Tibial artery (tissue), 4 donors: ENCODE results near the gene CTNNA3.
"Not testable (repeated sequence)": the region's sequence is repeated elsewhere in the genome, so short reads cannot be mapped to it uniquely, and the experiment has no call there.

Experiments used
- DNase-seq, 2 donors: peaks; one replicate each; pipeline ENCODE4 v3.0.0-alpha.2; 2019
- H3K27ac ChIP-seq, 2 donors: fragments of 200-600 bp; sonication (generic) in 1 of 2; 1 replicate in 1 of 2; 2 replicates in 1 of 2; pipeline ENCODE4 v1.5.1; 2018 to 2019; ENCODE audit warnings: mild to moderate bottlenecking in 1 of 2
- H3K27me3 ChIP-seq, 2 donors: fragments of 200-600 bp; sonication (generic) in 1 of 2; one replicate each; pipeline versions ENCODE4 v1.5.1 to v1.6.0; 2016 to 2019
- H3K36me3 ChIP-seq, 3 donors: fragments of 200-600 bp; sonication (generic) in 2 of 3; one replicate each; pipeline ENCODE4 v1.5.1; 2016 to 2019; ENCODE audit warnings: mild to moderate bottlenecking in 2 of 3
- H3K4me1 ChIP-seq, 4 donors: fragments of 200-600 bp; sonication (generic) in 2 of 4; 1 replicate in 3 of 4; 2 replicates in 1 of 4; pipeline ENCODE4 v1.5.1; 2016 to 2019
- H3K4me3 ChIP-seq, 2 donors: fragments of 200-600 bp; sonication (generic) in 1 of 2; 1 replicate in 1 of 2; 2 replicates in 1 of 2; pipeline ENCODE4 v1.5.1; 2018 to 2019; ENCODE audit warnings: mild to moderate bottlenecking in 2 of 2
- H3K9me3 ChIP-seq, 3 donors: fragments of 200-600 bp; sonication (generic) in 1 of 3; one replicate each; pipeline ENCODE4 v1.5.1; 2016 to 2019
- intact Hi-C: fragments of 100-400 bp; cut with DNase I; formaldehyde crosslinking; loops from one replicate; pipeline ENCODE4 v1.15.0; 2023; ENCODE audit warnings: low total_unique reads
- TF ChIP-seq, protein P1 (sequence below), 2 experiments: fragments of 200-600 bp in 1 of 2; fragments of 450-650 bp in 1 of 2; IDR thresholded peaks; one replicate each; pipeline ENCODE4 v1.5.1; 2017 to 2019; ENCODE audit warnings: antibody characterized with exemption in 2 of 2, mild to moderate bottlenecking in 1 of 2, moderate library complexity in 1 of 2

The CTNNA3 gene

DNA sequence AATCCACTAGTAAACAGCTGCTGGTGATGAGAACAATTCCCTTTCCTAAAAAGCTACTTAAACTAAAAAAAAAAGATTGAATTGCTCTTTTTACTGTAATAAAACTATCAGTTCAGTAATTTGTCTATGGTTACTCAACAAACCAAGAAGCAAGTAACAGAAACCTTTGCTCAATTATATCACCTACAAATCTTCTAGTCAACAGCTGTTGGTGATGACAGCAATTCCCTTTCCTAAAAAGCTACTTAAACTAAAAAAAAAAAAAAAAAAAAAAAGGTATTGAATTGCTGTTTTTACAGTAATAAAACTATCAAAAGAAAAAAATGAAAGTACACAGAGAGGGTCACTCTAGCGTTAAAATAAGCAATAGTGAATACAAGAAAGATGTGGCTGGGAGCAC is 158.1 kb downstream of the CTNNA3 start:
- H3K36me3 ChIP-seq = no peaks in the 10 kb centered on the region
- no peak for DNase-seq
- no peaks in the 10 kb centered on the region for H3K9me3 ChIP-seq
- intact Hi-C loops = no loop called here
- H3K4me3 ChIP-seq = no peak overlapping the region
- no peak overlapping the region for H3K27ac ChIP-seq
- H3K4me1 ChIP-seq = no peaks in the 10 kb centered on the region
- TF ChIP-seq, protein P1, sequence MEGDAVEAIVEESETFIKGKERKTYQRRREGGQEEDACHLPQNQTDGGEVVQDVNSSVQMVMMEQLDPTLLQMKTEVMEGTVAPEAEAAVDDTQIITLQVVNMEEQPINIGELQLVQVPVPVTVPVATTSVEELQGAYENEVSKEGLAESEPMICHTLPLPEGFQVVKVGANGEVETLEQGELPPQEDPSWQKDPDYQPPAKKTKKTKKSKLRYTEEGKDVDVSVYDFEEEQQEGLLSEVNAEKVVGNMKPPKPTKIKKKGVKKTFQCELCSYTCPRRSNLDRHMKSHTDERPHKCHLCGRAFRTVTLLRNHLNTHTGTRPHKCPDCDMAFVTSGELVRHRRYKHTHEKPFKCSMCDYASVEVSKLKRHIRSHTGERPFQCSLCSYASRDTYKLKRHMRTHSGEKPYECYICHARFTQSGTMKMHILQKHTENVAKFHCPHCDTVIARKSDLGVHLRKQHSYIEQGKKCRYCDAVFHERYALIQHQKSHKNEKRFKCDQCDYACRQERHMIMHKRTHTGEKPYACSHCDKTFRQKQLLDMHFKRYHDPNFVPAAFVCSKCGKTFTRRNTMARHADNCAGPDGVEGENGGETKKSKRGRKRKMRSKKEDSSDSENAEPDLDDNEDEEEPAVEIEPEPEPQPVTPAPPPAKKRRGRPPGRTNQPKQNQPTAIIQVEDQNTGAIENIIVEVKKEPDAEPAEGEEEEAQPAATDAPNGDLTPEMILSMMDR (IDR thresholded peaks at IDR 0.05) = no peak
- H3K27me3 ChIP-seq = no peaks in the 10 kb centered on the region

DNA sequence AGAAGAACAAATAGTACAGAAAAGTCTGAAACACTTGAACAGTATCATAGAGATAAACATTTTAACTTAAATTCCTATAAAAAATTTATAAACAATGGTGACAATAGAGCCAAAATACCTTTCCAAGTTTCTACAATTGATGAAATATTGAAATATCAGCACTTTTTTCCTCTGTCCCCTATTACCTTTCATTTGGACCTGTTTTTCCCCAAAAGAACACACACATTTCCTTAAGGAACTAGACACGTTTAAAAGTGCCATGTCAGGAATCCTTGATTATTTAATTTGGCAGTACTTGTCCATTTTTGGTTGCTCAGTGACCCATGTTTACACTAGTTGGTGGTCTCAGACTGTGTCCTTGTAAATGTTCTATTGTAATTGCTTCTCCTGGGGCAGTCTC is 162.6 kb downstream of the CTNNA3 start:
- Histone ChIP-seq H3K27me3 (no peaks in the 10 kb centered on the region), H3K4me1 (no peaks in the 10 kb centered on the region), H3K36me3 (no peaks in the 10 kb centered on the region), H3K27ac (no peak overlapping the region), H3K4me3 (no peak overlapping the region), H3K9me3 (no peaks in the 10 kb centered on the region)
- intact Hi-C loops = no loop called here
- TF ChIP-seq, protein P1 (IDR thresholded peaks at IDR 0.05) = no peak
- DNase-seq = no peak

DNA sequence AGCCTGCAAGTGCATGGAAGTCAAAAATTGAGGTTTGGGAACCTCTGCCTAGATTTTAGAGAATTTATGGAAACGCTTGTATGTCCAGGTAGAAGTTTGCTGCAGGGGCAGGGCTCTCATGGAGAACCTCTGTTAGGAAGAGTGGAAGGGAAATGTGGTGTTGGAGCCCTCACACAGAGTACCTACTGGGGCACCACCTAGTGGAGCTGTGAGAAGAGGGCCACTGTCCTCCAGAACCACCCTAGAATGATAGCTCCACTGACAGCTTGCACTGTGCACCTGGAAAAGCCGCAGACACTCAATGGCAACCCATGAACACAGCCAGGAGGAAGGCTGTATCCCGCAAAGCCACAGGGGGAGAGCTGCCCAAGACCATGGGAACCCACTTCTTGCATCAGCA is 165.0 kb downstream of the CTNNA3 start:
- H3K9me3 ChIP-seq, DNase-seq, H3K36me3 ChIP-seq, H3K4me3 ChIP-seq, H3K27ac ChIP-seq, H3K27me3 ChIP-seq, intact Hi-C loops, H3K4me1 ChIP-seq: not testable (repeated sequence)

DNA sequence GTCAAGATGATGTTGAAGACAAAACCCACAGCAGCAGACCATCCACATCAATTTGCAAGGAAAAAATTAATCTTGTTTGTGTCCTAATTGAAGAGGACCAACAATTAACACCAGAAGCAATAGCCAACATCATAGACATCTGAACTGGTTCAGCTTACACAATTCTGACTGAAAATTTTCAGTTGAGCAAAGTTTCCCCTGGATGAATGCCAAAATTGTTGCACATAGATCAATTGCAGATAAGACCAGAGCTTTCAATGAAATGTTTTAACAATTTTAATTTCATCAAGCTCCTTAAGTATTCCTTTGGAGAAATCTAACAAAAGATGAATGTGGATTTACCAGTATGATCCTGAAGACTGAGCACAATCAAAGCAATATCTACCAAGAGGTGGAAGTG is 168.6 kb downstream of the CTNNA3 start:
- no peak for DNase-seq
- intact Hi-C loops = no loop called here
- Histone ChIP-seq H3K36me3 (no peaks in the 10 kb centered on the region), H3K27me3 (no peaks in the 10 kb centered on the region), H3K9me3 (no peaks in the 10 kb centered on the region), H3K4me3 (no peak overlapping the region), H3K4me1 (no peaks in the 10 kb centered on the region), H3K27ac (no peak overlapping the region)
- TF ChIP-seq, protein P1 (IDR thresholded peaks at IDR 0.05) = no peak

DNA sequence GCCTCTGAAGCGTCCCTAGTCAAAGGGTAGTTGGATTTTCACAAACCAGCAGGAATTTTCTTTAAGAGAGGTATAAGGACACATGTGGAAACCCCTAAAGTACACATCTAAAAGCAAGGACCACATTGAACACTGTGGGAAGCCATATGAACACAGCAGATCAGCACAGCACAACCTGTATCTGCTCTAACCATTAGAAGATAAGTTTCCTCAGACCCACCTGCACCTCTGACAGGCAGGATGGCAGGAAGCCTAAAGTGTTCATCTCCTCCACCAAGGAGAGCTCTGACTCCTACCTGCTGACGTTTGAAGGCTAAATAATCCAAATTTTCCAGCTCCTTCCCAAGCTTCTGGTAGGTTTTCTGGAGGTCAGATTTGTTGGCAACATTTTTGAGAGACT is 174.4 kb downstream of the CTNNA3 start:
- H3K9me3 ChIP-seq = no peaks in the 10 kb centered on the region
- H3K27ac ChIP-seq = no peak overlapping the region
- no peak overlapping the region for H3K4me3 ChIP-seq
- TF ChIP-seq, protein P1 (IDR thresholded peaks at IDR 0.05) = no peak
- no peaks in the 10 kb centered on the region for H3K36me3 ChIP-seq
- DNase-seq = no peak
- peaks cover 0 to 3% (median 0%) of the 10 kb centered on the region in 4 donors for H3K4me1 ChIP-seq
- intact Hi-C loops = no loop called here
- H3K27me3 ChIP-seq = no peaks in the 10 kb centered on the region

DNA sequence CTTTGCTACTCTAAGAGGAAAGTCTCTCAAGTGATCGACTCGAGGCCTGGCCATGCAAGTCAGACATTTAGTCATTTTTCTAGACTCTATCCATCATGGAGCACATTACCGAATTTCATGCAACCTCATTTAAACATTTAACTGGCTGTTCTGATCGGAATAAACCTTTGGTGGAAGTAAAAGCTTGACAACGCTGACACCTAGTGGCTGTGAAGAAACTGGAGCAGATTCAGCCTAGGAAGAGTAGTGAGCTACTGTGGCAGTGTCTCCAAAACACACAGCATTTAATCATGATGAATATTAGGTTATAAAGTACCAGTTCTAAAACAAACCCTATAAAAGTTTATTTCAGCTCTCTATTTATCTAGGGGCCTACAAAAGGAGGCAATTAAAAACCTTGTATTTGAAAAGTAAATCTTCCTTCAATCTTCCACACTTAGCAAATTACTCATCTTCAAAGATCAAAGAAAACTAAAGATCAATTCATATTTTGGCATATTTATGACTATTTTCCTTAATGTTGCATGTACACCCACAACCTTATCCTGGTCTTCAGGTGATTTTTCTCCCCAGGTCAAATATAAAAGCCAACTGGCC is 175.0 kb downstream of the CTNNA3 start:
- DNase-seq = no peak
- H3K9me3 ChIP-seq = no peaks in the 10 kb centered on the region
- no peak overlapping the region for H3K27ac ChIP-seq
- TF ChIP-seq, protein P1 (IDR thresholded peaks at IDR 0.05) = peak; percentile 64 to 66
- intact Hi-C loops = no loop called here
- no peak overlapping the region for H3K4me3 ChIP-seq
- peaks cover 0 to 3% (median 0%) of the 10 kb centered on the region in 4 donors for H3K4me1 ChIP-seq
- no peaks in the 10 kb centered on the region for H3K27me3 ChIP-seq
- H3K36me3 ChIP-seq = no peaks in the 10 kb centered on the region
